ENCODE data around the gene GFOD1. TPM values are rescaled to one million over a fixed set of nuclear protein-coding genes. Genes with fewer than 3 reads are reported as not detected.
A peak's percentile ranks its signal among the peaks of the same experiment; 100 is the strongest.

GFOD1 gene
- total RNA-seq, 1 experiment from 2014 or later, result not detected

- in situ Hi-C loops (cut with HindIII; ENCODE audit: low sequenced_read_pairs), result no loop called here
- DNase-seq (ENCODE audit: low spot score), result no peak
These were observed 53.7 kb downstream of the GFOD1 start for GRCh38 chr6:13433709-13434121.

GRCh38 chr6:13432526-13433184 is 54.7 kb downstream of the GFOD1 start:
- in situ Hi-C loops (cut with HindIII; ENCODE audit: low sequenced_read_pairs), result no loop called here
- DNase-seq (ENCODE audit: low spot score), result no peak

GRCh38 chr6:13431861-13432465 is 55.4 kb downstream of the GFOD1 start:
- in situ Hi-C loops (cut with HindIII; ENCODE audit: low sequenced_read_pairs), result no loop called here
- DNase-seq (ENCODE audit: low spot score), result no peak

- in situ Hi-C loops (cut with HindIII; ENCODE audit: low sequenced_read_pairs), result no loop called here
- DNase-seq (ENCODE audit: low spot score), result no peak
These were observed 56.2 kb downstream of the GFOD1 start for GRCh38 chr6:13431059-13431656.

- DNase-seq (ENCODE audit: low spot score), result no peak
- in situ Hi-C loops (cut with HindIII; ENCODE audit: low sequenced_read_pairs), result no loop called here
These were observed 58.0 kb downstream of the GFOD1 start for GRCh38 chr6:13429406-13429753.

GRCh38 chr6:13428583-13429405 is 58.6 kb downstream of the GFOD1 start:
- in situ Hi-C loops (cut with HindIII; ENCODE audit: low sequenced_read_pairs), result no loop called here
- no peak for DNase-seq (ENCODE audit: low spot score)

- DNase-seq (ENCODE audit: low spot score), result no peak
- in situ Hi-C loops (cut with HindIII; ENCODE audit: low sequenced_read_pairs), result no loop called here
These were observed 59.4 kb downstream of the GFOD1 start for GRCh38 chr6:13427801-13428582.

GRCh38 chr6:13427316-13427715 is 60.1 kb downstream of the GFOD1 start:
- no peak for DNase-seq (ENCODE audit: low spot score)
- in situ Hi-C loops (cut with HindIII; ENCODE audit: low sequenced_read_pairs), result no loop called here

- peak; percentile 74 for DNase-seq (ENCODE audit: low spot score)
These were observed 61.2 kb downstream of the GFOD1 start for GRCh38 chr6:13425943-13426931.

GRCh38 chr6:13425270-13425873 is 62.0 kb downstream of the GFOD1 start:
- DNase-seq (ENCODE audit: low spot score), result no peak
- in situ Hi-C loops (cut with HindIII; ENCODE audit: low sequenced_read_pairs), result no loop called here

More at GRCh38 chr6:13425943-13426931, 61.2 kb downstream of the GFOD1 start:
- in situ Hi-C loops (cut with HindIII; ENCODE audit: low sequenced_read_pairs), result no loop called here

GRCh38 chr6:13423252-13423651 is 64.1 kb downstream of the GFOD1 start:
- in situ Hi-C loops (cut with HindIII; ENCODE audit: low sequenced_read_pairs), result no loop called here
- DNase-seq (ENCODE audit: low spot score), result no peak

GRCh38 chr6:13422681-13423221 is 64.6 kb downstream of the GFOD1 start:
- in situ Hi-C loops (cut with HindIII; ENCODE audit: low sequenced_read_pairs), result no loop called here
- DNase-seq (ENCODE audit: low spot score), result peak; percentile 64

GRCh38 chr6:13421425-13422059 is 65.9 kb downstream of the GFOD1 start:
- DNase-seq (ENCODE audit: low spot score), result peak; percentile 75
- in situ Hi-C loops (cut with HindIII; ENCODE audit: low sequenced_read_pairs), result no loop called here

GRCh38 chr6:13420269-13420668 is 67.1 kb downstream of the GFOD1 start:
- in situ Hi-C loops (cut with HindIII; ENCODE audit: low sequenced_read_pairs), result no loop called here
- peak; percentile 91 for DNase-seq (ENCODE audit: low spot score)

- in situ Hi-C loops (cut with HindIII; ENCODE audit: low sequenced_read_pairs), result no loop called here
- DNase-seq (ENCODE audit: low spot score), result no peak
These were observed 67.8 kb downstream of the GFOD1 start for GRCh38 chr6:13419422-13420195.

- in situ Hi-C loops (cut with HindIII; ENCODE audit: low sequenced_read_pairs), result no loop called here
- DNase-seq (ENCODE audit: low spot score), result peak; percentile 87
These were observed 68.6 kb downstream of the GFOD1 start for GRCh38 chr6:13418844-13419243.

Data from G401 (cell line).